Effector memory CD4-positive, alpha-beta T cell (primary cell): Measurements from ENCODE around the gene FBXO27.
"Not testable (repeated sequence)": the region's sequence is repeated elsewhere in the genome, so short reads cannot be mapped to it uniquely, and the experiment has no call there.

Experiments used
- DNase-seq, 3 donors: peaks; one replicate each; pipeline ENCODE4 v3.0.0-alpha.2; 2020
- H3K27ac ChIP-seq: 2 replicates; pipeline ENCODE4 v1.7.0; 2013; ENCODE audit warnings: mild to moderate bottlenecking, low read length, moderate library complexity; ENCODE audit not compliant: insufficient read depth, poor library complexity, severe bottlenecking
- H3K27me3 ChIP-seq: replicated peaks from 2 replicates; pipeline ENCODE4 v1.7.0; 2013; ENCODE audit warnings: mild to moderate bottlenecking, low read length; ENCODE audit not compliant: insufficient read depth, control insufficient read depth, poor library complexity, severe bottlenecking
- H3K36me3 ChIP-seq: 2 replicates; pipeline ENCODE4 v1.7.0; 2013; ENCODE audit warnings: mild to moderate bottlenecking, low read length, moderate library complexity; ENCODE audit not compliant: control insufficient read depth, insufficient read depth
- H3K4me1 ChIP-seq: 2 replicates; pipeline ENCODE4 v1.7.0; 2013; ENCODE audit warnings: low read length, mild to moderate bottlenecking; ENCODE audit not compliant: control insufficient read depth, insufficient read depth, poor library complexity, severe bottlenecking
- H3K4me3 ChIP-seq: 2 replicates; pipeline ENCODE4 v1.7.0; 2013; ENCODE audit warnings: low read length, low read depth, mild to moderate bottlenecking; ENCODE audit not compliant: insufficient read depth, poor library complexity, severe bottlenecking
- H3K9me3 ChIP-seq: 2 replicates; pipeline ENCODE4 v1.7.0; 2013; ENCODE audit warnings: mild to moderate bottlenecking, low read length, moderate library complexity; ENCODE audit not compliant: control insufficient read depth
- total RNA-seq, 3 donors: gene quantifications; one replicate each; lab custom pipeline; 2026; lab: John Stamatoyannopoulos, UW

FBXO27 gene, protein sequence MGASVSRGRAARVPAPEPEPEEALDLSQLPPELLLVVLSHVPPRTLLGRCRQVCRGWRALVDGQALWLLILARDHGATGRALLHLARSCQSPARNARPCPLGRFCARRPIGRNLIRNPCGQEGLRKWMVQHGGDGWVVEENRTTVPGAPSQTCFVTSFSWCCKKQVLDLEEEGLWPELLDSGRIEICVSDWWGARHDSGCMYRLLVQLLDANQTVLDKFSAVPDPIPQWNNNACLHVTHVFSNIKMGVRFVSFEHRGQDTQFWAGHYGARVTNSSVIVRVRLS
- total RNA-seq = 0.17 to 0.52 (median 0.39) reads per million in 3 donors

DNA sequence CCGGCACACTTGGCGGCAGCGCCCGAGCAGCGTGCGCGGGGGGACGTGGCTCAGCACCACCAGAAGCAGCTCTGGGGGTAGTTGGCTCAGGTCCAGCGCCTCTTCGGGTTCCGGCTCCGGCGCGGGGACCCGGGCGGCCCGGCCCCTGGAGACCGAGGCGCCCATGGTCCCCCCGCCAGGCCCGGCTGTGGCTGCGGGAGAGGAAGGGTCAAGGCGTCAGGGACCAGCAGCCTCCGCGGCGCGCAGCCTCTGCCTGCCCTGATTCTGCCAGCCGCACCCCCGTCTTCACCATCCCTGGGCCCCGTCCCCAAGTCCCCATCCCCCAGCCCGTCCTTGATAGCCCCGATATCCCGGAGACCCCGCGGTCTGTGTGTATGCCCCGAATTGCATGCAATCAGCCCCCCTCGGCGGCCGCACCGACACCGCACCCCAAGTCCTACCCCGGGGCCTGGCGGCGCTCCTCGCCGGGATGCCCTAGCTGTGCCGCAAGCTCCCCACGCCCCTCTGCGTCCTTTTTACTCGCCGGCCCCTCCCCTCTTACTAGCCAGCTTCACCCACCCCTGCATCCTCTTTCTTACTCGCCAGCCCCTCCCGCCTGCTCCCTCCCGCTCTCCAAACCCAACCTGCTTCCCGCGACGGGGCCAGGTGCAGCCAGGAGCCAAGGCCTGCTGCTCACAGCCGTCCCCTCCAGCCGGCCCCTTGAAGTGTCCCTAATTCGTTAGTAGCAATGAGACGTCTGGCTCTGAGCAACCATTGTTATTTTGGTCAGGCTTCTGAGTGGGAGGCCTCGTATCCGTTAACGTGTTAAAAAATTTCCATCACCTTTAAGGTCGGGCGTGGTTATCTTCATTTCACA lies at the start of gene FBXO27:
FBXO27 (minus strand) TSS at position 487 of the 856 bp plus-strand sequence; CDS start at position 165, 322 bp downstream.
- Histone ChIP-seq H3K36me3 (no peaks in the 10 kb centered on the region), H3K4me1 (peaks cover 10% of the 10 kb centered on the region), H3K27me3 (no peaks in the 10 kb centered on the region), H3K27ac (no peak within 1 kb of the TSS), H3K9me3 (no peaks in the 10 kb centered on the region), H3K4me3 (peak within 1 kb of the TSS; percentile 83)
- DNase-seq = peak in 1 of 3 donors; percentile 2

DNA sequence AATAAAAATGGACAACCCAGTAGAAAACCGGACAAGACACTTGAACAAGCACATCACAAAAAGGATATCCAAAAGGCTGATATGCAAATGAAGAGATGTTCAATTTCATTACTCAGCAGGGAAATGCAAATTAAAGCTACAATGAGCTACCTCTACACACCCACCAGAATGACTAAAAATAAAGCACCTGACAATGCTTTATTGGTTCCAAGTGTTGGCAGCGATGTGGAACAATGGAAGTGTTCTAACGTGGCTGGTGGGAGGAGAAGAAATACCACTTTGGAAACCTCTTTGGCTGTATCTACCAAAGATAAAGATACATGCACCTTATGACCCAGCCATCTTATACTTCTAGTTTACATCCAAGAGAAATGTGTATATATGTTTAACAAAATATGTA lies 48.1 kb upstream of the FBXO27 start:
- DNase-seq = no peak
- Histone ChIP-seq H3K4me1 (peaks cover 17% of the 10 kb centered on the region), H3K27ac (no peak overlapping the region), H3K36me3 (no peaks in the 10 kb centered on the region), H3K27me3 (peaks cover 11% of the 10 kb centered on the region), H3K4me3 (no peak overlapping the region), H3K9me3 (no peaks in the 10 kb centered on the region)

DNA sequence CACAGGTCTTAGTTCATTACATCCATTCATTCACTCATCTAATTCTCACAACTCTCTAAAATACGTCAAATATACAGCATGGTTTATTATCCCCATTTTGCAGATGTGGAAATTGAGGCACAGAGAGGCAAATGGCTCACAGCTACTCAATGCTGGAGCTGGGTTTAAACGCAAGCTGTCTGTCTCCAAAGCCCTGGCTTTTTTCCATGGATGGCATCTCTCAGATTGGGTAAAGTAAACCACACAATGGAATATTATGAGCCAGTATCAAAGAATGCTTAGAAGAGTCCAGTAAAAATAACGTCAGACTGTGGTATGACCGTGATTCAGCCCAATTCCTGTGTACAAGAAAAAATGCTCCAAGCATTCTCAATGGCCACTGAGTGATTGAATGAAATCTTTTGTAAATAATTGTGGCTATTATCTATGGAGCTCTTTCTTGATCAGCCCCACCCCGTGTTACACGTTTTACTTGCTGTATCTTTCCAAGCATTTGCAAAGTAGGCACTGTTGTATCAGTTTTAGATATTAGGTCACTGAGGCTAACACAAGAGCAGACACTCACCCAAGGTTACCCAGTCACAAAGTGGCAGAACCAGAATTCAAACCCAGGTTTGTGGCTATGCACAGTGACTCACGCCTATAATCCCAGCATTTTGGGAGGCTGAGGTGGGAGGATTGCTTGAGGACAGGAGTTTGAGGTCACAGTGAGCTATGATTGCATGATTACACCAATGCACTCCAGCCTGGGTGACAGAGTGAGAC lies 46.3 kb upstream of the FBXO27 start:
- Histone ChIP-seq H3K4me1 (peaks cover 18% of the 10 kb centered on the region), H3K36me3 (no peaks in the 10 kb centered on the region), H3K27ac (no peak overlapping the region), H3K4me3 (no peak overlapping the region), H3K9me3 (no peaks in the 10 kb centered on the region), H3K27me3 (peaks cover 11% of the 10 kb centered on the region)
- no peak for DNase-seq

DNA sequence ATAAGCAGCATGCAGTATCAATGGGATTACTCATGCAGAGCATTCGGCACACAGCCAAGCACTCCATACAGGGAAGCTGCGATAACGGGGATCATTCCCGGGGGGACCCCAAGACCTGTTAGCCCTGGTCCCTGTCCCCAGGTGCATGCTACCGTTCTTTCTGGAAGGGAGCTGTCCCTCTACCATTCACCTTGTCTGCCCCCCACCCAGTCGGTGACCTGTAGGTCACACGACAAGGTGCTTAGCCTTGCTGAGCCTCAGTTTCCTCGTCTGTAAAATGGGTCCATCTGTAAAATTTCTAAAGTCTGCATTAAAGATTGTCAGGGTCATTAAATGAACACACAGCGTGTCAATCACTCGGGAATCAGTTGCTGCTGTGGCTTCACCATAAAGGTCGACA lies 45.0 kb upstream of the FBXO27 start:
- Histone ChIP-seq H3K4me3 (no peak overlapping the region), H3K36me3 (no peaks in the 10 kb centered on the region), H3K4me1 (peaks cover 14% of the 10 kb centered on the region), H3K27ac (no peak overlapping the region), H3K27me3 (peaks cover 1% of the 10 kb centered on the region), H3K9me3 (no peaks in the 10 kb centered on the region)
- no peak for DNase-seq

DNA sequence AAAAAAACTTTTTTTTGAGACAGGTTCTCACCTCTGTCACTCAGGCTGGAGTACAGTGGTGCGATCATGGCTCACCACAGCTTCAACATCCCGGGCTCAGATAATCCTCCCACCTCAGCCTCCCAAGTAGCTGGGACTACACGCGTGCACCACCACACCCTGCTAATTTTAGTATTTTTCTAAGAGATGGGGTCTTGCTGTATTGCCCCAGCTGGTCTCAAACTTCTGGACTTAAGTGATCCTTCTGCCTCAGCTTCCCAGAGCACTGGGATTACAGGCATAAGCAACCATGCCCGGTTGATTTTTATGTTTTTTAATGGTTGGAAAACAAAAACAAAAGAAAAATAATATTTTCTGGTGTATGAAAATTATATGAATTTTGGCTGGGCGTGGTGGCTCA lies 42.6 kb upstream of the FBXO27 start:
- Histone ChIP-seq H3K27me3 (no peaks in the 10 kb centered on the region), H3K27ac (no peak overlapping the region), H3K9me3 (no peaks in the 10 kb centered on the region), H3K4me1 (peaks cover 14% of the 10 kb centered on the region), H3K4me3 (no peak overlapping the region), H3K36me3 (no peaks in the 10 kb centered on the region)
- DNase-seq = no peak

DNA sequence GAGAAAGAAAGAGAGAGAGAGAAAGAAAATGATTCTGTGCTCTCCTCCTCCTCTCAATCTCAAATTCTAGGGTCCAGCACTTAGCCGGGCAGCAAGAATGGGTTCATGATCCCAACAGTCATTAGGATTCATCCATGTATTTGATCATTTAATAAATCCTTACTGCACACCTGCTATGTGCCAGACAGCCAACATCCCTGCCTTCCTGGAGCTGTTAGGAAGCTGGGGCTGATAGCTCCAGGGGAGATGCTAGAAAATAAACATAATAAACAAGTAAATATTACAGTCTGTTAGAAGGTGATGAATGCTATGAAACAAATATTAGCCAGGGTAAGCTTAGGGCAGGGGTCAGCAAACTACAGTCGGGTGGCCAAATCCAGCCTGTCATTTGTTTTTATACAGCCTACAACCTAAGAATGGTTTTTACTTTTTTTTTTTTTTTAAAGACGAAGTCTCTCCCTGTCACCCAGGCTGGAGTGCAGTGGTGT lies 41.9 kb upstream of the FBXO27 start:
- no peaks in the 10 kb centered on the region for H3K9me3 ChIP-seq
- no peaks in the 10 kb centered on the region for H3K36me3 ChIP-seq
- peak overlapping the region; percentile 65 for H3K27ac ChIP-seq
- no peak overlapping the region for H3K4me3 ChIP-seq
- no peak for DNase-seq
- peaks cover 14% of the 10 kb centered on the region for H3K4me1 ChIP-seq
- H3K27me3 ChIP-seq = no peaks in the 10 kb centered on the region

DNA sequence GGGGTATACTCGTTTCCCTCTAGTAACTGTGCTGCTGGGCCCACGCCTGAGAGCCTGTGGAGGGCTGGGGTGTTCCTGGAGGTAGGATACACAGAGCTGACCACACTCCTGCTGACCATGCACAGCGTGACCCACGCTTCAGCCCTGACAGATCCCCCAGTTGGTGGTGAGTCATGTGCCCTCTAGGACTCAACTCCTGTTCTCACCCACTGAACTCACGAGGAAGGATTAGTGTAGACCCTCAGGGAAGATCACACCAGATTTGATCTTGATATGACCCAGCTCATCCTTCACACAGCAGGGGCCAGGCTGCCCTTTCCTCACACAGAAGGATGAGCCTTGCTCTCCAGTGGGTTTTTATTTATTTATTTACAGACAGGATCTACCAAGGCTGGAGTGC lies 38.5 kb upstream of the FBXO27 start:
- Histone ChIP-seq H3K36me3 (no peaks in the 10 kb centered on the region), H3K27ac (no peak overlapping the region), H3K4me3 (no peak overlapping the region), H3K9me3 (no peaks in the 10 kb centered on the region), H3K4me1 (peaks cover 14% of the 10 kb centered on the region), H3K27me3 (no peaks in the 10 kb centered on the region)
- DNase-seq = no peak

DNA sequence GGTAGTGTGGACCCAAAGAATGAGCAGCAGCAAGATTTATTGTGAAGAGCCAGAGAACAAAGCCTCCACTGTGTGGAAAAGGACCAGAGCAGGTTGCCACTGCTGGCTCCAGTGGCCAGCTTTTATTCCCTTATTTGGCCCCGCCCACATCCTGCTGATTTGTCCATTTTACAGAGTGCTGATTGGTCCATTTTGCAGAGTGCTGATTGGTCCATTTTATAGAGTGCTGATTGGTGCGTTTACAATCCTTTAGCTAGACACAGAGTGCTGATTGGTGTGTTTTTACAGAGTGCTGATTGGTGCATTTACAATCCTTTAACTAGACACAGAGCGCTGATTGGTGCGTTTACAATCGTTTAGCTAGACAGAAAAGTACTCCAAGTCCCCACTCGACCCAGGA lies 35.9 kb upstream of the FBXO27 start:
- not testable (repeated sequence) for H3K9me3 ChIP-seq, H3K27ac ChIP-seq, DNase-seq, H3K27me3 ChIP-seq, H3K36me3 ChIP-seq, H3K4me3 ChIP-seq, H3K4me1 ChIP-seq

DNA sequence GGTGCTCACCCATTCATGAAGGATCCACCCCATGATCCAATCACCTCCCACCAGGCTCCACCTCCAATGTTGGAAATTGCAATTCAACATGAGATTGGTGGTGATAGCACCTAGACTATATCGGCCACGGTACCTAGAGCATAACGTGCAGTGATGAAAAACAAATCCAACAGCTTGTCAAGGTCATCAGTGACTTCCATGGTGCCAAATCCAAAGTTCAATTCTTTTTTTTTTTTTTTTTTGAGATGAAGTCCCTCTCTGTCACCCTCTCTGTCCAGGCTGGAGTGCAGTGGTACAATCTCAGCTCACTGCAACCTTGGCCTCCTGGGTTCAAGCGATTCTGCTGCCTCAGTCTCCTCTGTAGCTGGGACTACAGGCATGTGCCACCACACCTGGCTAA lies 34.8 kb upstream of the FBXO27 start:
- Histone ChIP-seq H3K27me3 (no peaks in the 10 kb centered on the region), H3K36me3 (no peaks in the 10 kb centered on the region), H3K27ac (no peak overlapping the region), H3K4me1 (no peaks in the 10 kb centered on the region), H3K9me3 (no peaks in the 10 kb centered on the region), H3K4me3 (no peak overlapping the region)
- no peak for DNase-seq
